Endothelial cell of umbilical vein (primary cell): ENCODE data around the gene PYGB.

Source experiments
- CTCF ChIP-seq, 2 donors: IDR thresholded peaks; 1 replicate in 1 of 2; 2 replicates in 1 of 2; pipeline ENCODE4 v1.5.1; 2011; ENCODE audit warnings: low read length in 2 of 2, mild to moderate bottlenecking in 2 of 2, moderate library complexity in 2 of 2, control low read depth in 1 of 2, inconsistent platforms in 1 of 2, low read depth in 1 of 2; ENCODE audit not compliant: insufficient read depth in 1 of 2; ENCODE audit errors: extremely low read depth in 1 of 2
- EZH2 ChIP-seq: IDR thresholded peaks from 2 replicates; pipeline ENCODE4 v1.6.1; 2012; ENCODE audit warnings: borderline replicate concordance, low read depth, mild to moderate bottlenecking, moderate library complexity, low read length, inconsistent platforms; ENCODE audit not compliant: severe bottlenecking
- FOS ChIP-seq: IDR thresholded peaks from 2 replicates; pipeline ENCODE4 v1.6.1; 2011; ENCODE audit warnings: mild to moderate bottlenecking, low read length, moderate library complexity, borderline replicate concordance; ENCODE audit not compliant: insufficient read depth
- JUN ChIP-seq: IDR thresholded peaks from 2 replicates; pipeline ENCODE4 v1.6.1; 2011; ENCODE audit warnings: borderline replicate concordance, low read depth; ENCODE audit not compliant: insufficient read length, insufficient read depth
- MYC ChIP-seq: IDR thresholded peaks from one replicate; pipeline ENCODE4 v1.6.1; 2011; ENCODE audit warnings: mild to moderate bottlenecking, low read depth, low read length
- POLR2A ChIP-seq: IDR thresholded peaks from 2 replicates; pipeline ENCODE4 v1.6.1; 2012; ENCODE audit warnings: low read depth, mild to moderate bottlenecking, control low read depth, low read length

GRCh38 chr20:25306991-25307903 lies 59.4 kb downstream of the PYGB start:
- TF ChIP-seq JUN, result no peak
- no peak for TF ChIP-seq POLR2A
- no peak for TF ChIP-seq CTCF (IDR thresholded peaks at IDR 0.05; ENCODE audit: extremely low read depth in 1 of 2, insufficient read depth in 1 of 2, low read depth in 1 of 2, low read length in 2 of 2)
- TF ChIP-seq EZH2, result no peak
- no peak for TF ChIP-seq MYC
- TF ChIP-seq FOS, result no peak
